ENCODE data around the gene PAFAH1B2.
A peak's percentile ranks its signal among the peaks of the same experiment; 100 is the strongest.
"Not testable (repeated sequence)": the region's sequence is repeated elsewhere in the genome, so short reads cannot be mapped to it uniquely, and the experiment has no call there.

Gene PAFAH1B2

DNA sequence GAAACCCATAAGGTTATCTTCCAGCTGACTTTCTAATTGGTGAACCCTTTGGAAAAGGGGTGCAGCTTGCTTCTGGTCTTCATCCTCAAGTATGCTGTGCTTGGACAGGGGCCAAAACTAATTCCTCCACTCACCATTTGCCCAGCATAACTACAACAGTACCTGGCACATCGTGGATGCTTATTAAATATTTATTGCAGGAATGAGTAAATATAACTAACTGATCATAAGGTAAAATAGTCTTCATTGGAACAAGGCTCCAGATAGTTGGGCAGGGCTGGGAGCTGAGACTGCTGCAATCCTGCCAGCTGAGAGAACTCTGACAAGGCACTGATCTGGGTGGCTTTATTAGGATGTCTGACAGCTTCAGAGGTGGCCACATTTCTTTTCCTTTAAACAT lies 32.1 kb downstream of the PAFAH1B2 start:
- no peak for FAIRE-seq

DNA sequence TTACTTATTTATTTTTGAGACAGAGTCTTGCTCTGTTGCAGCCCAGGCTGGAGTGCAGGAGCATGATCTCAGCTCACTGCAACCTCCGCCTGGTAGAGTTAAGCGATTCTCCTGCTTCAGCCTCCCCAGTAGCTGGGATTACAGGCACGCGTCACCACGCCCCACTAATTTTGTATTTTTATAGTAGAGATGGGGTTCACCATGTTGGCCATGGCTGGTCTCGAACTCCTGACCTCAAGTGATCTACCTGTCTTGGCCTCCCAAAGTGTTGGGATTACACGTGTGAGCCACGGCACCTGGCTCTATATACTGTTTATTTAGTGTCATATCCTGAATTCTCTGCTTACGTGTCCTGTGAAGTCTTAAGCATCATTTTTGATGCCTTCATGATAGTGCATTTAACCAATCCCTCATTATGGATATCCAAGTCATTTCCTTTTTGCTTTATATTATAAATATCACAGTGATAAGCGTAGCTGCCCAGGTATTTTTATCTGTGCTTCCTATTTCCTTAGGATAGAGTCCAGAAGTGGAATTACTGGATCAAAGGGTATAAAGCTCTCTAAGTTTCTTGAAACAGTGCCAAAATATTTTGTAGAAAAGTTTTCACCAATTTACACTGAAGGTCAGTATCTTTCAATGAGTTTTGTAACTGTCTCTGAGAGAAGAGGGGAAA lies 33.6 kb downstream of the PAFAH1B2 start:
- no peak for FAIRE-seq

DNA sequence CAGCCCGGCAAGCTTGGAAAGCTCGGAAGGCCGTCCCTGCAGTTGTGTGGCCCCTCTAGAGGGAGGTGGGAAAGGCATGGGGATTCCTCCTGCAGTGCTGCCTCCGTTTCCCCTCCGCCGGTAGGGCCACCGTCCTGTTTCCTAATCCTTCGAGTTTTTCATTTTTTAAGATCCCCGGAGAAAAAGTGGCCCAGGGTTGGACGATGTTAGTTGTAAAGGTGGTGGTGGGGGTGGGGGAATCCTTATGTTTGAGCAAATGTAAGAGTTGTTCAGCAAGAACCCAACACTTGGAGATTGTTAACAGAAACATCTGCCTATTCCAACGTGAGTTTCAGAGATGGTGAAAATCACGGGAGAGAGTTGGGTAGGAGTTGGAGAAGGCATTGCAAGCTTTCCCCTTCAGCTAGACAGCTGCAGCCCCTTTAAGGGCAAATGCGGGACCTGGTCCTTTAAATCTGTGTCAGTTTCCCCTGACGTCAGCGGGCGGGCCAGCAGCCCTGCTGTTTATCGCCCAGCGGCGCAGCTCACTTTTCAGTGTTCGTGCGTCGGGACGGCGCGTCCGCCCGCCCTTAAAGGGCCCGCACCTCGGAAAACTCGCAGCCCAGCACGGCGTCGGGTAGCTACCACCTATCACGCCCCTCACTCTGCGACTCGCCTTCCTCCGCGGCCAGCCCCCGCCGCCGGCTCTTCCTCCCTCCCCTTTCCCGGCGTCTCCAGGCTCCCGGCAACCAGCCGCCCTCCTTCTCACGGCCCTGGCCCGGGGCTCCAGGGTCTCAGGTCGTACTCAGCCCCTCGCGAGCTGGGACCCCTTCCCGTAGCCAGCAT lies 34.3 kb downstream of the PAFAH1B2 start, which contains the start of gene SIDT2:
TSS of gene SIDT2 (plus strand) at position 534 of the 825 bp plus-strand sequence. CDS start 521 bp downstream, outside the sequence.
- FAIRE-seq, result peak; percentile 92

DNA sequence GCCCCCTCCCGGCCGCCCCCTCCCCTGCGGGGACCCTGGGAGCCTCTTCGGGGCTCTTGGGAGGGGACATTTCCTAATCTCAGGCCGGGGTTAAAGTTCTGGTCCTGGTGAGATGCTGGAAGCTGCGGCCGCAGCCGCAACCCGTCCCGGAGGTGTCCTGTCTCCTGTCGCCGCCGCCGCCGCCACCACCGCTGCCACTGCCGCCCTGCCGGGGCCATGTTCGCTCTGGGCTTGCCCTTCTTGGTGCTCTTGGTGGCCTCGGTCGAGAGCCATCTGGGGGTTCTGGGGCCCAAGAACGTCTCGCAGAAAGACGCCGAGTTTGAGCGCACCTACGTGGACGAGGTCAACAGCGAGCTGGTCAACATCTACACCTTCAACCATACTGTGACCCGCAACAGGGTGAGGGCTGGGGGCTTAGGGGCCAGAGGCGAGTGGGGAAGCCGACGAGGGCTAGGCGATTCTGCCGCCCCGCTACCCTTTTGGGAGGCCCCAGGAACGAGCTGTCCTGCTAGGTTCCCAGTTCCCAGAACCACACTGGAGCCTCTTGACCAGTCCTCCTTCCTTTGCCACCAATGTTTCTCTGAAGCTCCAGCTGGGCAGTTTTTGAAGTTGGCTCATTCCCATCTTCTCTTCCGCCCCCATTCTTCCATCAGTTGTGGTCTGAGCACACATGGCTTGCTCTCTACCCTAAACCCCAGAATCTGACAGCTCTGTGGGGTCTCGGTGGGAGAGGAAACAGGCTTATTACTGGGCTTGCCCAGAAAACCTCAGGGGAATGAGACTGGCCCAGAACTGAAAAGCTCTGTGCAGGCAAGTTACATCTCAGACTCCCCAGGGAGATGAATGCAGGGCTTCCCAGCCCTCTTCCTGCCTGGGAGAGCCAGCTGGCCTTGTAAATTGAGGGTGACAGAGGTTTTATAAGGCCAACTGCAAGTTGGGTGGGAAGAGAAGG lies 35.2 kb downstream of the PAFAH1B2 start:
- no peak for FAIRE-seq

DNA sequence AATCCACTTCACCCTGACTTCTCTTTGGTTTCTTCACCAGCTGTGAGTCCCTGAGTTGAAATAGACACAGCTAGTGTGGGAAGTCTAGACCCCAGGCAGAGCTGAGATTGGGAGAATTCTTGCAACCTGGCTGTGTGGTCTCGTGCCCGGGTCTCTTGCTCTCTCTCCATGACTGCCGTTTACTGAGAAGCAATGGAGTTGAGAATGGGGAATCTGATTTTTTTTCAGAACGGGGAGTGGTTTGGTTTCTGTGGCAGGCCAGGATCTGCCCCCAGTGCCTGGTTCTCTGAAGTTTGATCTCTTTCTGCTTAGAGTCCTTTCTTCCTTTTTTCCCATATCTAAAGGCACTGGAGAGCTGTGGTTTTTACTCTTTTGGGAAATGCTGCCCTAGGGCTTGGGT lies 35.9 kb downstream of the PAFAH1B2 start:
- FAIRE-seq, result no peak

DNA sequence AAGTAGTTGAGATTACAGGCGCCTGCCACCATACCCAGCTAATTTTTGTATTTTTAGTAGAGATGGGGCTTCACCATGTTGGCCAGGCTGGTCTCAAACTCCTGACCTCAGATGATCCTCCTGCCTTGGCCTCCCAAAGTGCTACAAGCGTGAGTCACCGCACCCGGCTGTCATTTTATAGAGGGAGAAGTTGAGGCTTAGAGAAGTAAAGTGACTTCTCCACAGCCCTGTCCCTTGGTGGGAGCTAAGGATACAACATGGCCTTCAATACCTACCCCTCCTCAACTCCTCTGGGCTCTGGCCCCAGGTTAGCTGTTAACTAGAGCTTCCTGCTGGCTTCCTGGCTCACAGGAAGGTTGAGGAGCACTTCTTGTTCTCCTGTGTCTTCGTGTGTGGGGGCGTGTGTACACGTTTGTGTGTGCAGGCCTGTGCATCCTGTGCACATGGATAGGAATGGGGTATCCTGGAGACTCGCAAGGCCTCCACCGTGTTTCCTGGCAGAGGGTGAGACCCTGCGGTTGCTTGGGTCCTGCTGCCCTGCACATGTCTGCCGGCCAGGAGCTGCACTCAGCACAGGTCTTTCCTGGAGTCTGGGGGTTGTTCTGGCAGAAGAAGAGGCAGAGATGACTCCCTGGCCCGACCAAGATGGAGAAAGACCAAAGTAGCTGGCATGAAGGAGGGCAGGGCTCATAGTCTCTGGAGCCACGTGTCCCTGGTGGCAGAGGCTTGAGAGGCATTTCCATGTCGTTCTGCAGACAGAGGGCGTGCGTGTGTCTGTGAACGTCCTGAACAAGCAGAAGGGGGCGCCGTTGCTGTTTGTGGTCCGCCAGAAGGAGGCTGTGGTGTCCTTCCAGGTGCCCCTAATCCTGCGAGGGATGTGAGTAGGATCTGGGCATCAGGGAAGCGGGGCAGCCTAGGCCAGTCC lies 36.8 kb downstream of the PAFAH1B2 start:
- FAIRE-seq, result no peak

DNA sequence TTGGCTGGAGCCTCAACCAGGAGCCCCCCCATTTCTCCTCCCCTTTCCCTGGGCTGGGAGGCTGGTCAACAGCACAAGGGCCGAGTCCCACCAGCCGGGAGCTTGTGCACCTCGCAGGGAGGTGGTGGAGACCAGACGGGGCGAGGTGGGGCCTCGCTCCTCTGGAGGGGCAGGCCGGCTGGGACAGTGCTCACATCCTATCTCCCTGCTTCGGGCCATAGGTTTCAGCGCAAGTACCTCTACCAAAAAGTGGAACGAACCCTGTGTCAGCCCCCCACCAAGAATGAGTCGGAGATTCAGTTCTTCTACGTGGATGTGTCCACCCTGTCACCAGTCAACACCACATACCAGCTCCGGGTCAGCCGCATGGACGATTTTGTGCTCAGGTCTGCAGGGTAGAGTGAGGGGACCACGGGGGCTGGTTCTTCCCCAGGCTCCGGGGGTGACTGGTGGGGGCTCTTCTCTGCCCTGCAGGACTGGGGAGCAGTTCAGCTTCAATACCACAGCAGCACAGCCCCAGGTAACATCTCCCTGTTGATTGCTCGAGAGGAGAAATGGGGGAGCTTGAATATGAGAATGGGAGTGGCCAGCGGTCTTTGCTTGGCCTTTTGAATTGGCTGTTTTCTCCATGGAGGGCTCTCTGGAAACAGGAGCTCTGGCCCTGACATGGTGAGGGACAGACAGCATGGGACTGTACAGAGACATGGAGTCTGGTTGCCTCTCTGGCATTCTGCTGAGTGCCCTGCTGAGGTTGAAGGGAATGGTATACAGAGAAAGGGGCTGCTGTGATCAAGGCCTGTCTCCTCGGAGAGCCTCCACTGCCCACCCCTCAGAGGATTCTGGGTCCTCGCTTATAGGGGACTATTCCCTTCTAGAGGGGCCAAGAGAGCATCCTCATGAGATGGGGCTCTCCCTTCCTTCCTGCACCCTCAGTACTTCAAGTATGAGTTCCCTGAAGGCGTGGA lies 37.8 kb downstream of the PAFAH1B2 start:
- no peak for FAIRE-seq

DNA sequence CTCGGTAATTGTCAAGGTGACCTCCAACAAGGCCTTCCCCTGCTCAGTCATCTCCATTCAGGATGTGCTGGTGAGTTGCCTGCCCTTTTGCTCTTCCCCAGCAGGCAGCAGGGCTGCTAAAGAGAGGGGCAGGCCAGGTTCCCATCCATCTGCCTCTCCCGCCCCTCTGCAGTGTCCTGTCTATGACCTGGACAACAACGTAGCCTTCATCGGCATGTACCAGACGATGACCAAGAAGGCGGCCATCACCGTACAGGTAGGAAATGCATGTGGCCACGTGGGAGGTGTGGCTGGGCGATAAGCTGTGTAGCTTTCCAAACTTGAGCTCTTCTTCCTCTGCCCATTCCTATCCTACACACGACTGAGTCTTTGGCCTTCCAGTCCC lies 38.5 kb downstream of the PAFAH1B2 start:
- FAIRE-seq, result no peak

DNA sequence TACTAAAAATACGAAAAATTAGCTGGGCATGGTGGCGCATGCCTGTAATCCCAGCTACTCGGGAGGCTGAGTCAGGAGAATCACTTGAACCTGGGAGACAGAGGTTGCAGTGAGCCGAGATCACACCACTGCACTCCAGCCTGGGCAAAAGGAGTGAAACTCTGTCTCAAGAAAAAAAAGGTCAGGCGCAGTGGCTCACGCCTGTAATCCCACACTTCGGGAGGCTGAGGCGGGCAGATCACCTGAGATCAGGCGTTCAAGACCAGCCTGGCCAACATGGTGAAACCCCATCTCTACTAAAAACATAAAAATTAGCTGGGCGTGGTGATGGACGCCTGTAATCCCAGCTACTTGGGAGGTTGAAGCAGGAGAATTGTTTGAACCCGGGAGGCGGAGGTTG lies 39.1 kb downstream of the PAFAH1B2 start:
- FAIRE-seq, result not testable (repeated sequence)

DNA sequence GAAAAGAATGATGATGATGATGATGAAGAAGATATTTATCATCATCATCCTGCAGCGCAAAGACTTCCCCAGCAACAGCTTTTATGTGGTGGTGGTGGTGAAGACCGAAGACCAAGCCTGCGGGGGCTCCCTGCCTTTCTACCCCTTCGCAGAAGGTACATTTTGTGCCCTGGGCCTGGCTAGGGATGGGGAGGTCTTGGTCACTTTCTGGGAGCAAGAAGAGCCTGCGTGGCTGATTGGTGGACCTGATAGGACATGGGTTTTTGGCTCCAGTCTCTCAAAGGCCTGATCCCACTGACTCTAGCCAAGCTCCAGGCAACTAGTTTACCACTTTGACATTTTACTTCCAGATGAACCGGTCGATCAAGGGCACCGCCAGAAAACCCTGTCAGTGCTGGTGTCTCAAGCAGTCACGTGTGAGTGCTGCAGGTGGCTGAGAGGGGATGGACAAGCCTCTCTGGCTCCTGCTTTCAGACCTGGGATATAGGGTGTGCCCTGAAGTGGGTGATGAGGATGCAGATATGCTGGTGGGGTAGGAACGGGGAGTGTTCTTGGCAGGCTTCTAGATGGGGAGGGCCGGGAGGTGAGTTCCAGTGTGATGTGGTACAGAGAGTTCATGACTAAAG lies 39.8 kb downstream of the PAFAH1B2 start:
- FAIRE-seq, result no peak

DNA sequence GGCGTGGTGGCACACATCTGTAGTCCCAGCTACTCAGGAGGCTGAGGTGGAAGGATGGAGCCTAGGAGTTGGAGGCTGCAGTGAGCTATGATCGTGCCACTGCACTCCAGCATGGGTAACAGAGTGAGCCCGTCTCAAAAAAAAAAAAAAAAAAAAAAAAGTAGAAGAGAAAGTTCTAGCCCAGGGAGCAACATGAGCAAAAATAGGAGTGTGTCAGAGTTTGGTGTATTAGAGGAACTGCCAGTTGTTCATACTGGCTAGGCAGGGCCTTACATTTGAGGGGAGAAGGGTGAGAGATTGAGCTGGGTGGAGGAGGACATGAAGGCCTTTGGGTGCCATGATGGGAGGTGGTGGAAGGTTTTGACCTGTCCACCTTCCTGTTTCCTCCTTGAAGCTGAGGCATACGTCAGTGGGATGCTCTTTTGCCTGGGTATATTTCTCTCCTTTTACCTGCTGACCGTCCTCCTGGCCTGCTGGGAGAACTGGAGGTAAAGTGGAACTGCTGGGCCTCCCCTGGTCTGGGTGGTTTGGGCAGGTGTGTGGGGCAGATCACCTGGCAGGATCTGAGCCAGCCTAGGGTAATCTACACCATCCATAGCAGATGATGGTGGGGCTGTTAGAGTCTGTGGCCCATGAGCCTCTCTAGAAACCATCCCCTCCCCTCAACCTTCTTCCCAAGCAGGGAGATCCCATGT lies 41.8 kb downstream of the PAFAH1B2 start:
- FAIRE-seq, result no peak

DNA sequence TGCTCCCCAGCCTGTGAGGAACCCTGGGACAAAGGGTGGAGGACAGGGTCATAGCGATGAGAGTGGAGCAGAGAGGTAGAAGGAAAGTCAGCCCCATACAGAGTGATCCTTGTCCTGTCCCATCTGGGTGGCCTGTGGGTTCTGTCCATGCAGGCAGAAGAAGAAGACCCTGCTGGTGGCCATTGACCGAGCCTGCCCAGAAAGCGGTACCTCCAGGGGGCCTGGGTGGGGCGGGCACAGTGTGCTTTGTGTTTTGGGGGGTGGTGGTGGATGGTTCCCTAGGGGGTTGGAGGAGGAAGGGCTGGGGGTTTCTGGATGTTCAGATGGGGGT lies 42.3 kb downstream of the PAFAH1B2 start:
- FAIRE-seq, result no peak

DNA sequence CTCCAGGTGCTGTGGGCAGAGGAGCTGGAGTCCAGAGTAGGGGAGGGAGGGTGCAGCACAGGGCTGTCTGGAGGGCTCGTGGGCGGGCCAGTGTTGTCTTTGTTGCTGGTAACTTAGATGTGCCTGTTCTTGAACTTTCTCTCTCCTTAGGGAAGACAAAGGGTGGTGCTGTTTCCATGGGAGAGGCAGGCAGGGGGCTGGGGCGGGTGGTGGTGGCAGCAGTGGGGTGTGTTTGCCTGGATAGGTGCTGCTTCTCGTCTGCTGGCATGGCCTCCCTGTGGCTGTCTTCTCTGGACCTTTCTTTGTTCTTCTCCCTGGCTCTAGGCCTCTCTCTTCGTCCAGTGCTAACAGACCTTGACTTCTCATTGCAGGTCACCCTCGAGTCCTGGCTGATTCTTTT lies 42.9 kb downstream of the PAFAH1B2 start:
- FAIRE-seq, result no peak

DNA sequence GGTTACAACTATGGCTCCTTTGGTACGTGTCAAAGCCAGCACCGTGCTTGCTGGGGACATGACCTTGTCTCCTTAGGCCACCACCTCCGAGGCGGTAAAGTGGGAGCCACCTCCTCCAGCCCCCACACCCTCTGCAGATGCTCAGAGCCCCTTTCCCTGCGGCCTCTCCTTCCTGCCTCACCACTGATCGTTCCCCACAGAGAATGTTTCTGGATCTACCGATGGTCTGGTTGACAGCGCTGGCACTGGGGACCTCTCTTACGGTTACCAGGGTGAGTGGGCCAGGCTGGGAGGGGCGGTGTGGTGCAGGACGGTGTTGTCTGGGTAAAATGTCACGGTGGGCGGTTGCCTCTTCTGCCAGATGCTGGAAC lies 43.3 kb downstream of the PAFAH1B2 start:
- FAIRE-seq, result no peak

DNA sequence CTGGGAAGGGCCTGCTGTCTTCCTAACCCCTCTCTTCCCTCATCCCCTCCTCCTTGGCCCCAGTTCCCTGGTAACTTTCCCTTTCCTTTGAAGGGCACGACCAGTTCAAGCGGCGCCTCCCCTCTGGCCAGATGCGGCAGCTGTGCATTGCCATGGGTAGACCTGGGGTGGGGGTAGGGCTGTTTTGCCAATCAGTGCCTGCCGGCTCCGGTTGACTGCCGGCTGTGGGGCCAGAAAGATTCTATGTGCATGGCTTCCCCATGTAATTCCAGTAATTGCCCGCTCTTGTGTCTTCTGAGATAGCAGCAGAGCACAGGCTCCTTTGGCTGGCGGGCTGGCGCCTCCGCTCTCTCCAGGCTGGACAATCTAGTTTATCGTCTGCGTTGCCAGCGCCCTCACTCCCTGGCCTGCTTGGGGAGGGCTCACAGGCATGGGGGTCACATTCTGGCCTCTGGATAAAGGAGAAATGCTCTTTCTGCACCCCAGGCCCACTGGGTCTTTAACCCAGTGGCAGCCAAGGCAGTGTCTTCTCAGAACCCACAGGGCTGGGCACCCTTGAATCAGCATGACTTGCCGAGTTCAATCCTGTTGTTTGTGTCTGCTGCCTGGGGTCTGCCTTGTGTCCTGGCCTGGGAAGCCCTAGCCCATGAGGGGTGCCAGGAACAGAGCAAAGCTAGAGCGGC lies 43.9 kb downstream of the PAFAH1B2 start:
- FAIRE-seq, result no peak

DNA sequence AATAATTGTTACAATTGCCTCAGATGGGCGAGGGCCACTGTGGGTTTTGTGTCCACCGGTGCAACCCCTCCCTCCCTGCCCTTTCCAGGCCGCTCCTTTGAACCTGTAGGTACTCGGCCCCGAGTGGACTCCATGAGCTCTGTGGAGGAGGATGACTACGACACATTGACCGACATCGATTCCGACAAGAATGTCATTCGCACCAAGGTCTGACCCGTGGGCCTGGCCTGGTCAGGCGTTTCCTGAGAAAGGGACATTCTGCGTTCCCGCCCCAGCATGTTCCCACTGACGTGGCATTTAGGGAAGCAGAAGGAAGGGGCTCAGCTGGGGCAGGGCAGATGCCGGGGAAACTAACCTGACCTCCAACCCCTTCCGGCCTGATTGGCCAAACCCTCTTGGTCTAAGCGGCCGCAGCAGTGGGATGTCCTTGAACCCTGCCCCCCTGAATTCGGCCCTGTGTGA lies 44.6 kb downstream of the PAFAH1B2 start:
- no peak for FAIRE-seq

DNA sequence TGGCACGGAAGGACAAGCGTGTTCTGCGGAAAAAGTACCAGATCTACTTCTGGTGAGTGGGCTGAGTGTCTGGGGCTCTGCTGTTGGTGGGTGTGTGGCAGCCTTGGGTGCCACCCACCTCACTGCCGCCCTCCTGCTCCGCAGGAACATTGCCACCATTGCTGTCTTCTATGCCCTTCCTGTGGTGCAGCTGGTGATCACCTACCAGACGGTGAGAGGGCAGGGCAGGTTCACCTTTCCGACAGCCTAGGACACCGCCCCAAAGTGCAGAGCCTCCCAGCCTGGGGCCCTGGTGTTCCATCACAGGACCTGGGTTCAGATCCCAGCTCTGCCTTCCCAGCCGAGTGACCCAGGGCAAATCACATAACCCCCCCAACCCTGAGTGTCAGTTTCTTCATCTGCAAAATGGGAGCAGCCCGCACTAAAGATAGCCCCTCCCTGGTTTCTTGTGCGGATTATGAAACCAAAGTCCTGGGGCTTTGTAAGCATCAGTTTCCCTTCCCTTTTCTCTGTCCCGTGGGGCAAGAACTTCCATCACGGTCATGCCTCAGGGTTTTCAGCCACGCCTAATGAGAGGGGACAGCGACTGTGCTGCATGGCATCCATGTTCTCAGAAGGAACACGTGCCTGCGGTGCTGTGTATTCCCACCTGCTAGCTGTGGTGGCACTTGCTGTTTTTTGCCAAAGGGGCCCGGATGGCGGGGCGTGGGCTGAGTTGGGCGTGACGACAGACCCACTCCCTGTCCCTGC lies 45.3 kb downstream of the PAFAH1B2 start:
- no peak for FAIRE-seq

DNA sequence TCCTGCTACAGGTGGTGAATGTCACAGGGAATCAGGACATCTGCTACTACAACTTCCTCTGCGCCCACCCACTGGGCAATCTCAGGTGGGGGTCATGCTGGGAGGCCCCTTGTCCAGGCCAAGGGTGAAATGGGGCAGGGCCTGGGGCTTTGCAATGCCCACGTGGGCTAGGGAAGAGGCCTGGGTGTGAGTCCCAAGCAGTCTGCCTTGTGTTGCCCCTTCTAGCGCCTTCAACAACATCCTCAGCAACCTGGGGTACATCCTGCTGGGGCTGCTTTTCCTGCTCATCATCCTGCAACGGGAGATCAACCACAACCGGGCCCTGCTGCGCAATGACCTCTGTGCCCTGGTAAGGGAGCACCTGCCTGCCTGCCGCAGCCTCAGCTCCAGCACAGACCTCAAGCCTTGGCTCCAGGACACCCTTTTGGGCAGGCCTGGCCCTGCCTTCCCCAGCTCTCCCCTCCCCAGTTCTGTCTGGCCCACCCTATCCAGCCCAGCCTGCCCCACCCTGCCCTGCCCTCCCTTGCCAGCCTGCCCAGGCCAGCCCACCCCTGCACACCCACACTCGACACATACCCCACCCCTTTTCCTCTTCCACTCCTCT lies 46.0 kb downstream of the PAFAH1B2 start:
- no peak for FAIRE-seq

Data from A204.1 (cell line).